SK-N-SH (cell line): ENCODE measurements around the gene LGALS3. TPM values are rescaled to one million over a fixed set of nuclear protein-coding genes. Genes with fewer than 3 reads are reported as not detected.
A peak's percentile ranks its signal among the peaks of the same experiment; 100 is the strongest.

Experiments used
- CTCF ChIA-PET: fragments of 300-600, 350-600 bp; formaldehyde crosslinking; extraction: SDS; loops from one replicate; lab custom pipeline; 2021; lab: Yijun Ruan, JAX
- POLR2A ChIA-PET: fragments of 350-600 bp; sonication (Branson Sonifier 250); formaldehyde crosslinking; extraction: SDS; loops from one replicate; lab custom pipeline; 2020; ENCODE audit warnings: antibody characterized with exemption, inconsistent platforms; lab: Yijun Ruan, JAX
- DNase-seq: peaks from one replicate; pipeline ENCODE4 v3.0.0; 2012
- H2AFZ ChIP-seq: fragments of 200-600 bp; sonication (generic); 2 replicates; pipeline ENCODE4 v1.8.1; 2016; ENCODE audit warnings: antibody characterized with exemption, mild to moderate bottlenecking, low read depth
- H3F3A ChIP-seq: fragments of 200-600 bp; sonication (generic); replicated peaks from 2 replicates; pipeline ENCODE3; 2016; ENCODE audit warnings: antibody characterized with exemption, mild to moderate bottlenecking; ENCODE audit not compliant: insufficient read depth
- H3K27ac ChIP-seq, 2 experiments: fragments of 200-500 bp in 1 of 2; fragments of 200-600 bp in 1 of 2; sonication (Bioruptor generic) in 1 of 2; sonication (generic), shearing (Covaris generic) in 1 of 2; 2 replicates each; pipeline versions ENCODE4 v1.5.1 to v1.6.1; 2014 to 2016; ENCODE audit warnings: low read depth in 2 of 2, inconsistent platforms in 1 of 2, low read length in 1 of 2, mild to moderate bottlenecking in 1 of 2, mixed read lengths in 1 of 2
- H3K27me3 ChIP-seq: fragments of 200-600 bp; sonication (generic), shearing (Covaris generic); 2 replicates; pipeline ENCODE4 v1.6.1; 2016; ENCODE audit warnings: mixed run types; ENCODE audit not compliant: insufficient read depth
- H3K36me3 ChIP-seq, 2 experiments: fragments of 200-500 bp in 1 of 2; fragments of 200-600 bp in 1 of 2; sonication (Bioruptor generic) in 1 of 2; sonication (generic) in 1 of 2; replicated peaks in 1 of 2; 2 replicates each; pipeline versions ENCODE3 to v1.5.1; 2014 to 2016; ENCODE audit warnings: low read length in 1 of 2, mild to moderate bottlenecking in 1 of 2; ENCODE audit not compliant: insufficient read depth in 2 of 2, control insufficient read depth in 1 of 2
- H3K4me1 ChIP-seq, 2 experiments: fragments of 200-500 bp in 1 of 2; fragments of 200-600 bp in 1 of 2; sonication (Bioruptor generic) in 1 of 2; sonication (generic), shearing (Covaris generic) in 1 of 2; 2 replicates each; pipeline versions ENCODE4 v1.5.1 to v1.6.1; 2014 to 2016; ENCODE audit warnings: low read depth in 1 of 2, low read length in 1 of 2, mixed run types in 1 of 2; ENCODE audit not compliant: insufficient read depth in 2 of 2, control insufficient read depth in 1 of 2
- H3K4me2 ChIP-seq: fragments of 200-600 bp; sonication (generic), shearing (Covaris generic); 2 replicates; pipeline ENCODE4 v1.6.1; 2017; ENCODE audit warnings: mixed run types
- H3K4me3 ChIP-seq, 2 experiments: fragments of 200-500 bp in 1 of 2; fragments of 200-600 bp in 1 of 2; sonication (Bioruptor generic) in 1 of 2; sonication (generic), shearing (Covaris generic) in 1 of 2; 2 replicates each; pipeline versions ENCODE4 v1.5.1 to v1.8.1; 2014 to 2016; ENCODE audit warnings: low read depth in 2 of 2, inconsistent platforms in 1 of 2, low read length in 1 of 2, mild to moderate bottlenecking in 1 of 2, mixed read lengths in 1 of 2, moderate library complexity in 1 of 2
- H3K79me2 ChIP-seq: fragments of 200-600 bp; sonication (generic); 2 replicates; pipeline ENCODE4 v1.8.1; 2017; ENCODE audit warnings: mild to moderate bottlenecking; ENCODE audit not compliant: insufficient read depth
- H3K9ac ChIP-seq: fragments of 200-600 bp; sonication (generic); 2 replicates; pipeline ENCODE4 v1.6.1; 2017; ENCODE audit warnings: mixed run types
- H3K9me2 ChIP-seq: fragments of 200-600 bp; sonication (generic); 2 replicates; pipeline ENCODE4 v1.6.1; 2017; ENCODE audit warnings: mixed run types
- H3K9me3 ChIP-seq: fragments of 200-600 bp; sonication (generic); 2 replicates; pipeline ENCODE4 v1.6.1; 2017; ENCODE audit warnings: mixed run types, mild to moderate bottlenecking, moderate library complexity
- H4K20me1 ChIP-seq: fragments of 200-600 bp; sonication (generic); 2 replicates; pipeline ENCODE4 v1.6.1; 2017; ENCODE audit warnings: mild to moderate bottlenecking, mixed run types; ENCODE audit not compliant: insufficient read depth
- FOXJ3 ChIP-seq: sonication (generic); formaldehyde crosslinking; IDR thresholded peaks from 2 replicates; pipeline ENCODE4 v1.5.1; 2020; ENCODE audit warnings: mild to moderate bottlenecking, missing genetic modification reagents
- FOXM1 ChIP-seq: IDR thresholded peaks from 2 replicates; pipeline ENCODE4 v1.4.0; 2012; ENCODE audit warnings: low read depth, mild to moderate bottlenecking
- IRF3 ChIP-seq: fragments of 150-350 bp; IDR thresholded peaks from 2 replicates; pipeline ENCODE4 v1.6.1; 2016; ENCODE audit warnings: mild to moderate bottlenecking, low read depth, low read length
- MAX ChIP-seq: IDR thresholded peaks from 2 replicates; pipeline ENCODE4 v1.4.0; 2012; ENCODE audit warnings: low read depth
- MEF2A ChIP-seq: IDR thresholded peaks from 2 replicates; pipeline ENCODE4 v1.4.0; 2012; ENCODE audit warnings: low read depth, borderline replicate concordance
- POLR2AphosphoS5 ChIP-seq: IDR thresholded peaks from 2 replicates; pipeline ENCODE4 v1.6.1; 2012; ENCODE audit warnings: low read depth, low read length
- RCOR1 ChIP-seq: fragments of 150-350 bp; IDR thresholded peaks from 2 replicates; pipeline ENCODE4 v1.6.1; 2017; ENCODE audit warnings: antibody characterized with exemption, low read length
- RXRA ChIP-seq: IDR thresholded peaks from 2 replicates; pipeline ENCODE4 v1.4.0; 2012; ENCODE audit warnings: low read depth, mild to moderate bottlenecking, borderline replicate concordance
- SIN3A ChIP-seq: IDR thresholded peaks from 2 replicates; pipeline ENCODE4 v1.6.1; 2012; ENCODE audit warnings: low read depth, mild to moderate bottlenecking, low read length, moderate library complexity, borderline replicate concordance
- TAF1 ChIP-seq: IDR thresholded peaks from 2 replicates; pipeline ENCODE4 v1.6.1; 2012; ENCODE audit warnings: low read depth, mild to moderate bottlenecking, low read length, moderate library complexity, borderline replicate concordance
- WGBS: methylation state at CpG from one replicate; pipeline ENCODE4 v1.1.6; 2017; ENCODE audit warnings: low lambda C conversion rate; 5-methylcytosine and 5-hydroxymethylcytosine counted together
- polyA plus RNA-seq, 3 experiments: library from polyadenylated mRNA; depleted of rRNA; stranded (reverse); fragments of >200 nt; gene quantifications; 2 replicates each; pipeline ENCODE4 v1.2.3, GENCODE V29; 2012

Gene LGALS3
- polyA plus RNA-seq, 1 of the 3 experiments (the other 2 are of a cell fraction), result 59.8 TPM

- H2AFZ ChIP-seq, result peak overlapping the region; percentile 90
- no peaks in the 10 kb centered on the region for H3K9me3 ChIP-seq
- peak; percentile 16; the same call in 1 of the 2 replicates for TF ChIP-seq TAF1
- TF ChIP-seq RXRA, result no peak
- TF ChIP-seq IRF3, result no peak
- peak; percentile 51; the same call in 1 of the 2 replicates for TF ChIP-seq MAX
- TF ChIP-seq POLR2AphosphoS5, result 0 out of 2 replicates have a peak, but pooled peaks have one; percentile 11
- H3K79me2 ChIP-seq, result peaks cover 44% of the 10 kb centered on the region
- POLR2A ChIA-PET, result no interaction called here
- H3K4me2 ChIP-seq, result peak overlapping the region; percentile 86
- H3K27me3 ChIP-seq, result no peaks in the 10 kb centered on the region
- WGBS, result 4% methylated on average over 12 of the region's 53 CpGs
- peaks cover 8 to 9% of the 10 kb centered on the region in 2 experiments; a peak in 2 of 4 replicates for H3K4me1 ChIP-seq
- H3K4me3 ChIP-seq, result peak overlapping the region; percentile 75 to 79
- peak overlapping the region; percentile 84 for H3K9ac ChIP-seq
- peaks cover 0 to 5% of the 10 kb centered on the region in 2 experiments for H3K36me3 ChIP-seq
- peak overlapping the region; percentile 55 to 73; a peak in 3 of 4 replicates for H3K27ac ChIP-seq
- no peaks in the 10 kb centered on the region for H3K9me2 ChIP-seq
- peak; percentile 81 for DNase-seq
- CTCF ChIA-PET, result interaction anchor here (0.8 to 4.2 kb wide), 5 partner anchors 8 to 38 kb away, joined by 3 to 22 read pairs (median 3); no protein-coding TSS in a partner anchor
- peaks cover 3% of the 10 kb centered on the region; the same call in 1 of the 2 replicates for H4K20me1 ChIP-seq
- H3F3A ChIP-seq, result peaks cover 23% of the 10 kb centered on the region
Measured at GRCh38 chr14:55129428-55130195, 560 bp downstream of the LGALS3 start.

- Histone ChIP-seq H4K20me1 (peaks cover 3% of the 10 kb centered on the region; the same call in 1 of the 2 replicates), H3K27me3 (no peaks in the 10 kb centered on the region), H3K27ac (peak overlapping the region in 1 of 2 experiments; percentile 73; a peak in 3 of 4 replicates), H3K4me2 (peak overlapping the region; percentile 86), H3K4me3 (peak overlapping the region; percentile 75 to 79), H3K9me3 (no peaks in the 10 kb centered on the region), H3K9ac (peak overlapping the region; percentile 84), H3K4me1 (peaks cover 8 to 9% of the 10 kb centered on the region in 2 experiments; a peak in 2 of 4 replicates)
- 72% methylated on average over 10 of the region's 10 CpGs for WGBS
- CTCF ChIA-PET, result interaction anchor here (0.8 to 4.2 kb wide), 4 partner anchors 8 to 40 kb away, joined by 3 to 22 read pairs (median 4); no protein-coding TSS in a partner anchor
- TF ChIP-seq SIN3A (no peak), IRF3 (no peak), FOXJ3 (CRISPR knock-in tag) (no peak), FOXM1 (no peak), MEF2A (no peak), RCOR1 (no peak)
- TF ChIP-seq, all 33 proteins: peak for 0
- Histone ChIP-seq H3K36me3 (peaks cover 0 to 5% of the 10 kb centered on the region in 2 experiments), H3K9me2 (no peaks in the 10 kb centered on the region), H2AFZ (peak overlapping the region; percentile 90), H3K79me2 (peaks cover 50% of the 10 kb centered on the region), H3F3A (peaks cover 23% of the 10 kb centered on the region)
- DNase-seq, result no peak
- POLR2A ChIA-PET, result no interaction called here
Measured at GRCh38 chr14:55130196-55130550, 1.1 kb downstream of the LGALS3 start.
